ENCODE data around the gene SMAD9.
A peak's percentile ranks its signal among the peaks of the same experiment; 100 is the strongest.

SMAD9 gene

GRCh38 chr13:36919833-36920615 lies at the start of gene SMAD9:
SMAD9 (minus strand) TSS chr13:36920238; CDS start chr13:36879689, 40,549 bp downstream.
- peaks cover 74% of the 10 kb centered on the region for H3K27me3 Mint-ChIP-seq (ENCODE audit: low read depth)
- no peaks in the 10 kb centered on the region for H3K36me3 Mint-ChIP-seq (ENCODE audit: low read depth)
- no peaks in the 10 kb centered on the region for H3K4me1 Mint-ChIP-seq (ENCODE audit: low read depth)
- no peaks in the 10 kb centered on the region for H3K9me3 Mint-ChIP-seq
- no peak within 1 kb of the TSS for H3K27ac Mint-ChIP-seq
- H3K4me3 Mint-ChIP-seq = peak within 1 kb of the TSS; percentile 62

- Mint-ChIP-seq H3K36me3 (ENCODE audit: low read depth) (peaks cover 40% of the 10 kb centered on the region), H3K27me3 (ENCODE audit: low read depth) (no peaks in the 10 kb centered on the region), H3K4me1 (ENCODE audit: low read depth) (peaks cover 9% of the 10 kb centered on the region), H3K4me3 (no peak overlapping the region), H3K9me3 (no peaks in the 10 kb centered on the region), H3K27ac (no peak overlapping the region)
These were observed 46.4 kb upstream of the SMAD9 start for GRCh38 chr13:36966404-36966803.

GRCh38 chr13:36965767-36966166 lies 45.7 kb upstream of the SMAD9 start:
- no peaks in the 10 kb centered on the region for H3K9me3 Mint-ChIP-seq
- H3K36me3 Mint-ChIP-seq (ENCODE audit: low read depth) = peaks cover 41% of the 10 kb centered on the region
- no peaks in the 10 kb centered on the region for H3K27me3 Mint-ChIP-seq (ENCODE audit: low read depth)
- H3K4me1 Mint-ChIP-seq (ENCODE audit: low read depth) = peaks cover 9% of the 10 kb centered on the region
- no peak overlapping the region for H3K4me3 Mint-ChIP-seq
- H3K27ac Mint-ChIP-seq = peak overlapping the region; percentile 64

DNA sequence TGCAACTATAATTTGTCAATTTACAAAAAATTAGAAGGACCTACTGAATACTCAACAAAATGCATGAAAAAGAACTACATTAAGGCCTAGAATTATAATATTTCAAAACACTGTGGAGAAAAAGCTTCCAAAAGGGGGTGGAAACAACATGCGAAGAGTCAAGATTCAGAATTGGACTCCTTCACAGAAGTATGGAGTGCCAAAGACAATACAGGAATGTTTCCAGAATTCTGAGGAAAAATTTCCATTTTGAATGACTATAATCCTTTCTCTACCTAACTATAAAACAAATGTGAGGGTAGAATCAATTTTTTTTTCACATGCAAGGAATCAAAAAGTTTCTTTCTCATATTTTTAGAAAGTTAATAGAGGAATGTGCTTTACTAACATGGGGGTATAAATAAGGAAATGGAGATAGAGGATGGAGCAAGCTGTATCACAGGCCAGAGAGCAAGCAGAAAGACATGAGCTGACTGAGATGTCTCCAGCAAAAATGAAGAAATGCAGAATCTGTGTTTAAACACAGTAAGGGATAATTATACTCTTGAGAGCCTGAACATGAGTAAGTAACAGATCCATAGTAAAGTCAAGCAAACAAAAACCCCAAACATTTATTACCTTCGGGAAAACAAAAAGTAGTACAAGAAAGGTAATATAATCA lies 39.5 kb upstream of the SMAD9 start:
- peaks cover 23% of the 10 kb centered on the region for H3K36me3 Mint-ChIP-seq (ENCODE audit: low read depth)
- no peaks in the 10 kb centered on the region for H3K9me3 Mint-ChIP-seq
- H3K4me1 Mint-ChIP-seq (ENCODE audit: low read depth) = peaks cover 2% of the 10 kb centered on the region
- no peak overlapping the region for H3K4me3 Mint-ChIP-seq
- H3K27ac Mint-ChIP-seq = no peak overlapping the region
- H3K27me3 Mint-ChIP-seq (ENCODE audit: low read depth) = no peaks in the 10 kb centered on the region

DNA sequence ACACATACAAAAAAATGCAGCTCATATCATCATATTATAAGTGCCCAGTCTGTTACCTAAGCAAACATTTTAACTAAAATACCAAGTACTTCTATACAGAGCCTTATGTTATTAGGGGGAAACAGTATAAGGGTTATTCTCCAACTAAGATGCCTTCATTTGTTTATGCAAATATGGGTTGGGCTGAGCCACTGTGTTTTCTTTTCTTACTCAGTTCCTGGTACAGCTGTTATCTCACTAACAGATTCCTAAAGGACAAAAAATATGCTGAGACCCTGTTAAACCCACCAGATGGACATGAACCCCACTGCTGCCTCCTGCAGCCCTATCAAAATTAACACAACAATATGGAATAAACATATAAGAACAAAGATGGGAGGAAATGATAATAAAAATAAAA lies 34.5 kb upstream of the SMAD9 start:
- Mint-ChIP-seq H3K27me3 (ENCODE audit: low read depth) (no peaks in the 10 kb centered on the region), H3K27ac (no peak overlapping the region), H3K4me3 (no peak overlapping the region), H3K36me3 (ENCODE audit: low read depth) (peaks cover 21% of the 10 kb centered on the region), H3K9me3 (no peaks in the 10 kb centered on the region), H3K4me1 (ENCODE audit: low read depth) (peaks cover 2% of the 10 kb centered on the region)

DNA sequence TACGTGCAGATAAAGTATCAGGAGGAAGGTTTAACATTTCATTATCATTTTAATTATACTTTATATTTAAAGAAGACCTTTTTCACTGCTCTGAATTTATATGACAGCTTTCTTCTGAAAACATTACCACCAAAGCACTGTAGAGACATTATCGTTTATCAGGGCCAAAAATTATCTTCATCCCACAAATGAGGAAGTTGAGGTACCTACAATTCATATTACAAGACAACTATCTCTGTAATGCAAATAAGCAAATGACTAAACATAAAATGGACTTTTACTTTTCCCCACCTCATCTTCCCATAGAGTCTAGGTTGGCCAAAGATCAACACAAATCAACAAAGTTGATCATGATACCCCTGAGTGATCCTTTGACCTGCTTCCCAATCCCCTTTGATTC lies 30.9 kb upstream of the SMAD9 start:
- Mint-ChIP-seq H3K27ac (no peak overlapping the region), H3K4me1 (ENCODE audit: low read depth) (no peaks in the 10 kb centered on the region), H3K4me3 (no peak overlapping the region), H3K9me3 (no peaks in the 10 kb centered on the region), H3K36me3 (ENCODE audit: low read depth) (peaks cover 29% of the 10 kb centered on the region), H3K27me3 (ENCODE audit: low read depth) (no peaks in the 10 kb centered on the region)

DNA sequence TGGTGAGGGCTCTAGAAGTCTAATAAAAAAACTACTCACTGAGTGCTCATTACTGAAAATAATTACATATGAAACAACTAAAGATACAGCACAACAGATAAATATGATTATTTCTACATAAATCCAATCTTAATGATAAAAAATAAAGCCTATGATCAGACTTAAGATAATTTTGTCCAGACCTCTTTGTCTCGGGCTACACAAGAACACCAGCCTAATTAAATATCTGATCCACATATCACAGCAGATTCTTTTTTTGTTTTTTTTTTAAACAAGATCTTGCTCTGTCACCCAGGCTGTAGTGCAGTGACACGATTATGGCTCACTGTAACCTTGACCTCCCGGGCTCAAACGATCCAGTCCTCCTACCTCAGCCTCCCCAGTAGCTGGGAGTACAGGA lies 30.3 kb upstream of the SMAD9 start:
- peaks cover 28% of the 10 kb centered on the region for H3K36me3 Mint-ChIP-seq (ENCODE audit: low read depth)

DNA sequence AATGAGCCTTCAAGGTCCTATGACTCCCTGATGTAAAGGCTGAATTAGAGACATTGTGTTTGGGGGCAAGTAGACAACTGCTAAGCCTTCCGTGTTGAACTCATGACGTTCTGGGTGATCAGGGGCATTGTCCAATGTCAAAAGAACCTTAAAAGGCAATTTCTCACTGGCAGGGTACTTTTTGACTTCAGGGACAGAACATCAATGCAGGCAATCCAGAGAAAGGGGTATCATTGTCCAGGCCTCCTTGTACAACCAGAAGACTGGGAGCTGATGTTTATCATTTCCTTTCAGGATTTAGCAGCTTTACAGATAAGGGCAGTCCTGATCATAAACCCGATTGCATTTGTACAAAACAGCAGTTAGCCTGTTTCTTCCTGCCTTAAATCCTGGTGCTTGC lies 25.0 kb upstream of the SMAD9 start:
- no peak overlapping the region for H3K4me3 Mint-ChIP-seq
- H3K4me1 Mint-ChIP-seq (ENCODE audit: low read depth) = no peaks in the 10 kb centered on the region
- H3K27me3 Mint-ChIP-seq (ENCODE audit: low read depth) = no peaks in the 10 kb centered on the region
- no peak overlapping the region for H3K27ac Mint-ChIP-seq
- peaks cover 14% of the 10 kb centered on the region for H3K36me3 Mint-ChIP-seq (ENCODE audit: low read depth)
- H3K9me3 Mint-ChIP-seq = no peaks in the 10 kb centered on the region

More for the DNA sequence above, 30.3 kb upstream of the SMAD9 start:
- Mint-ChIP-seq H3K9me3 (no peaks in the 10 kb centered on the region), H3K27me3 (ENCODE audit: low read depth) (no peaks in the 10 kb centered on the region), H3K4me1 (ENCODE audit: low read depth) (no peaks in the 10 kb centered on the region), H3K4me3 (no peak overlapping the region), H3K27ac (no peak overlapping the region)

- no peaks in the 10 kb centered on the region for H3K9me3 Mint-ChIP-seq
- no peaks in the 10 kb centered on the region for H3K36me3 Mint-ChIP-seq (ENCODE audit: low read depth)
- peaks cover 34% of the 10 kb centered on the region for H3K27me3 Mint-ChIP-seq (ENCODE audit: low read depth)
- no peak overlapping the region for H3K27ac Mint-ChIP-seq
- no peak overlapping the region for H3K4me3 Mint-ChIP-seq
- no peaks in the 10 kb centered on the region for H3K4me1 Mint-ChIP-seq (ENCODE audit: low read depth)
These were observed 5.6 kb upstream of the SMAD9 start for GRCh38 chr13:36925603-36926002.

DNA sequence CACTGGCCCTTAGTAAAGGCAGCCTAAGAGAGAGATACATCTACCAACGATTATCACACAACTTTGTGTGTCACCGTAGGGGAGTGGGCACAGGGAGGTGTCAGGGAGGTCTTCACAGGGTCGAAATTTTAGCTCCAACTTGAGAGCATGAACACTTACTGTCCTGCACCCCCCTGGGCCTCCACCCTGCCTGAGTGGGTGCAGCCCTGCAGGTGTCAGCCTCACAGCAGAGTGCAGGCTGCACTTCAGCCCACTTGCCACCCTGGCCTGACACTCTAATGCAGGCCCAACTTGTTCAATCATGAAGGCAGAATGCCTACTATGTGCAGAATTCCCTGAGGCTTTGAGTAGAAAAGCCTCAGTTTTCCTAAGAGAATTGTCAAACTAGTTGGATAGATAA lies 4.0 kb upstream of the SMAD9 start:
- Mint-ChIP-seq H3K36me3 (ENCODE audit: low read depth) (no peaks in the 10 kb centered on the region), H3K4me1 (ENCODE audit: low read depth) (no peaks in the 10 kb centered on the region), H3K4me3 (no peak overlapping the region), H3K27ac (no peak overlapping the region), H3K9me3 (no peaks in the 10 kb centered on the region), H3K27me3 (ENCODE audit: low read depth) (peaks cover 40% of the 10 kb centered on the region)

DNA sequence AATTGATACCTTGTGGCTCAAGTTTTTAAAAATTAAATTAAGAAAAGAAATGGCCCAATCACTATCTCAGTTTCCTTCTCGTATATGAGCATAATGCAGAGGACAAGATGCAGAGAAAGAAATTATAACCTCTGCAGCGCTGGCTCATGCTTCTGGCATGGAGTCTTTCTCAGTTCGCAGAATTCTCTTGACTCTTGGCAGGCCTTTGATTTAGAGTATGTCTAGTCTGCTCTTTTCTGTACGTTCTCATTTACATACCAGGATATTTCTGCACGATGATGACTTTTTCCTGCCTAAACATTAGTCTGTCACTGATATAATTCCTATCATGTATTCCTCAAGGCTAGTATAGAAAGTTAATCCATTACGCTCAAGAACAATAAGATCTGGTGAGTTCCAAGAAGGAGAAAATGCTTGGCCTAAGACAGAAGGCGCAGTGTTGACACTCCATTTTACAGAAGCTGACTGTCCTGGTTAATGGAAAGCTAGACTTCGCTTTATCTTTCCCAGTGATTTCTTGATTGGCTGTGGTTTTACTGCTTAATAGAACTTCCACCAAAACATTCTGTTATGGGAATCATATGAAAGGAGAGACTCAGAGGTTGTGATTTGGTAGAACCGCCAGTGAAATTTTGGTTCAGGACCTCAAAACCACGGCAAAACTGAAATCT lies 1.7 kb upstream of the SMAD9 start:
- H3K4me1 Mint-ChIP-seq (ENCODE audit: low read depth) = no peaks in the 10 kb centered on the region
- H3K27ac Mint-ChIP-seq = no peak overlapping the region
- H3K27me3 Mint-ChIP-seq (ENCODE audit: low read depth) = peaks cover 58% of the 10 kb centered on the region
- H3K9me3 Mint-ChIP-seq = no peaks in the 10 kb centered on the region
- no peak overlapping the region for H3K4me3 Mint-ChIP-seq
- H3K36me3 Mint-ChIP-seq (ENCODE audit: low read depth) = no peaks in the 10 kb centered on the region

GRCh38 chr13:36920616-36921185 lies 663 bp upstream of the SMAD9 start:
- Mint-ChIP-seq H3K36me3 (ENCODE audit: low read depth) (no peaks in the 10 kb centered on the region), H3K9me3 (no peaks in the 10 kb centered on the region), H3K4me1 (ENCODE audit: low read depth) (no peaks in the 10 kb centered on the region), H3K27ac (no peak overlapping the region), H3K4me3 (peak overlapping the region; percentile 62), H3K27me3 (ENCODE audit: low read depth) (peaks cover 69% of the 10 kb centered on the region)

DNA sequence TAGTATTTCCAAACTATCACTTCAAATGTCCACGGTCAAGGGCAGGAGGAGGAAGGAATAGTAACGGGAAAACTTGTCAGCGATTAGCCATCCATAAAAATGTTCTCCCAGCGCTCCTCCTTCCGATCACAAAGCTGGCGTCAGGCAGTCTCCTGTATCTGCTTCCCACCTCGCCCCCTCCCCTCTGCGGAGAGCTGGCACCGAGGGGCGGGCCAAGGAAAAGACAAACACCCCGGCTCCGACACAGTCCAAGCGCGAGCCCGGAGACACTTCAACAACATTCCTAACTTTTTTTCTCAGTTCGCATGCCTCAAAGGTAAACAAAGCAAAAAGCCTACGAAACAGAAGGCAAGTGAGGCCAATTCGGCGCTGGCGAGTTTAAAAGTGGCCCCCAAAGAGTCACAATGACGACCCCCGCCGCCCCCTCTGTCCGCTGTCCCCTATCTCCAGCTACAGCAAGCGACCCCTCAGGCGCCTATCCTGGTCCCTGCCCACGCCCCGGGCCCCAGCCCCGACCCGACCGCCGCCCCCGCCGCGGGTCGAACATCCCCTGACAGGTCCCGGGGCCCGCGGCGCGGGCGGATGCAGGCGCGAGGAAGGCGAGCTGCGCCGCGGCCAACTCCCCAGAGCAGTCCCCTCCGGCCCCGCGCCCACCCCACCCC lies 736 bp downstream of the SMAD9 start:
- H3K9me3 Mint-ChIP-seq = no peaks in the 10 kb centered on the region
- H3K4me3 Mint-ChIP-seq = no peak overlapping the region
- no peaks in the 10 kb centered on the region for H3K36me3 Mint-ChIP-seq (ENCODE audit: low read depth)
- no peaks in the 10 kb centered on the region for H3K4me1 Mint-ChIP-seq (ENCODE audit: low read depth)
- no peak overlapping the region for H3K27ac Mint-ChIP-seq
- peaks cover 74% of the 10 kb centered on the region for H3K27me3 Mint-ChIP-seq (ENCODE audit: low read depth)
